CD8-positive, alpha-beta memory T cell (primary cell): ENCODE results near the gene ZFX. TPM values are rescaled to one million over a fixed set of nuclear protein-coding genes. Genes with fewer than 3 reads are reported as not detected.

Experiments used
- CTCF ChIA-PET: fragments of 350-600 bp; sonication (Branson Sonifier 250); formaldehyde crosslinking; loops from one replicate; lab custom pipeline; 2021; ENCODE audit warnings: antibody characterized with exemption; lab: Charles Lee
- POLR2A ChIA-PET: fragments of 350-600 bp; sonication (Branson Sonifier 250); formaldehyde crosslinking; loops from one replicate; lab custom pipeline; 2021; ENCODE audit warnings: antibody characterized with exemption; lab: Charles Lee
- DNase-seq, 5 donors: peaks; one replicate each; pipeline versions ENCODE4 v3.0.0 to v3.0.0-alpha.2; 2020 to 2022; ENCODE audit warnings: mixed read lengths in 1 of 5
- H3K27ac ChIP-seq: one replicate; pipeline ENCODE4 v1.7.0; 2013; ENCODE audit warnings: low read depth, mild to moderate bottlenecking, low read length, moderate library complexity
- H3K27me3 ChIP-seq: 2 replicates; pipeline ENCODE4 v1.7.0; 2013; ENCODE audit warnings: low read length, mild to moderate bottlenecking; ENCODE audit not compliant: insufficient read depth, poor library complexity, severe bottlenecking
- H3K36me3 ChIP-seq: 2 replicates; pipeline ENCODE4 v1.7.0; 2013; ENCODE audit warnings: mild to moderate bottlenecking, low read length, moderate library complexity; ENCODE audit not compliant: insufficient read depth
- H3K4me1 ChIP-seq: 2 replicates; pipeline ENCODE4 v1.7.0; 2013; ENCODE audit warnings: mild to moderate bottlenecking, low read length, moderate library complexity; ENCODE audit not compliant: insufficient read depth
- H3K4me3 ChIP-seq: 2 replicates; pipeline ENCODE4 v1.7.0; 2013; ENCODE audit warnings: mild to moderate bottlenecking, low read length
- H3K9me3 ChIP-seq: 2 replicates; pipeline ENCODE4 v1.7.0; 2013; ENCODE audit warnings: mild to moderate bottlenecking, low read length
- H3K27ac Mint-ChIP-seq, 8 donors: one replicate each; pipeline ENCODE4 v1.8.0; 2020 to 2021; ENCODE audit warnings: mixed read lengths in 8 of 8, mild to moderate bottlenecking in 6 of 8, inconsistent platforms in 3 of 8, moderate library complexity in 3 of 8
- H3K27me3 Mint-ChIP-seq, 2 donors: one replicate each; pipeline ENCODE4 v1.8.0; 2020 to 2021; ENCODE audit warnings: mixed read lengths in 2 of 2, mild to moderate bottlenecking in 1 of 2, moderate library complexity in 1 of 2
- H3K36me3 Mint-ChIP-seq, 3 donors: one replicate each; pipeline ENCODE4 v1.8.0; 2020 to 2021; ENCODE audit warnings: mixed read lengths in 3 of 3, inconsistent platforms in 1 of 3, mild to moderate bottlenecking in 1 of 3
- H3K4me1 Mint-ChIP-seq, 3 donors: one replicate each; pipeline ENCODE4 v1.8.0; 2020 to 2021; ENCODE audit warnings: mixed read lengths in 3 of 3, inconsistent platforms in 1 of 3, mild to moderate bottlenecking in 1 of 3
- H3K4me3 Mint-ChIP-seq, 7 donors: one replicate each; pipeline ENCODE4 v1.8.0; 2020 to 2021; ENCODE audit warnings: mixed read lengths in 7 of 7, mild to moderate bottlenecking in 6 of 7, moderate library complexity in 4 of 7, inconsistent platforms in 2 of 7
- H3K9me3 Mint-ChIP-seq, 5 donors: one replicate each; pipeline ENCODE4 v1.8.0; 2020 to 2022; ENCODE audit warnings: mixed read lengths in 5 of 5, mild to moderate bottlenecking in 3 of 5, moderate library complexity in 2 of 5, inconsistent platforms in 1 of 5
- polyA plus RNA-seq: library from polyadenylated mRNA; unstranded; fragments of 300-500 nt; fragmentation: Illumina TruSeq; gene quantifications from one replicate; pipeline ENCODE4 v1.2.3, GENCODE V29; 2021
- total RNA-seq, 2 experiments: library from RNA; stranded (reverse); gene quantifications; one replicate each; pipeline ENCODE4 v1.2.3, GENCODE V29; 2021

ZFX gene
- total and polyA plus RNA-seq, 3 experiments from 2014 or later = 35.5 to 36.7 (median 36.6) TPM

DNA sequence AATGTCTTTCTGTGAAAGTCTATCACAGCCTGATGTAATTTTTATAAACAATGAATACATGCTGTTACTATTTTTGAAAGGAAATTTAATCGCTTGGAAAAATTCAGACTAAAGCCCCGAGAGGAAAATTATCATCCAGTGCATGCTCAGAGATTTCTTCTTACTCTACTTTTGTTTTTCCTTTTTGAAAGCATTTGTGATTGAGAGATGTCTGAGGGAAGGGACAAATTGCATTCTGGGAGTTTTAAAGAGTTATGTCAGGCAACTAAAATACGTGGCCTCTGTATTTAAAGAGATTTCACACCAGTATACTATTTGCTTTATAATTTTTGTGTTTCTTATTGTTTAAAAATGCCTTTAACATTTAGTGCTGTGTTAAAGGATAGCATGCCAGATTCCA is 1.4 kb upstream of the ZFX start:
- Histone ChIP-seq H3K27me3 (no peaks in the 10 kb centered on the region), H3K4me1 (peaks cover 38% of the 10 kb centered on the region), H3K9me3 (no peaks in the 10 kb centered on the region), H3K36me3 (no peaks in the 10 kb centered on the region), H3K4me3 (no peak overlapping the region), H3K27ac (peak overlapping the region; percentile 77)
- DNase-seq = peak in 2 of 5 donors; percentile 13 to 25
- H3K4me3 Mint-ChIP-seq = peak overlapping the region; percentile 77 to 95 (median 89)
- ChIA-PET POLR2A (no interaction called here), CTCF (no interaction called here)
- H3K27me3 Mint-ChIP-seq = no peaks in the 10 kb centered on the region
- H3K27ac Mint-ChIP-seq = peak overlapping the region; percentile 88 to 100 (median 98)
- H3K36me3 Mint-ChIP-seq = peaks cover 0 to 17% (median 2%) of the 10 kb centered on the region in 3 donors
- H3K9me3 Mint-ChIP-seq = no peaks in the 10 kb centered on the region
- peaks cover 51 to 63% (median 56%) of the 10 kb centered on the region in 3 donors for H3K4me1 Mint-ChIP-seq

- Histone ChIP-seq H3K36me3 (no peaks in the 10 kb centered on the region), H3K4me3 (peak overlapping the region; percentile 29), H3K27ac (peak overlapping the region; percentile 77), H3K4me1 (peaks cover 44% of the 10 kb centered on the region), H3K27me3 (no peaks in the 10 kb centered on the region), H3K9me3 (no peaks in the 10 kb centered on the region)
- H3K36me3 Mint-ChIP-seq = peaks cover 0 to 19% (median 5%) of the 10 kb centered on the region in 3 donors
- H3K4me1 Mint-ChIP-seq = peaks cover 57 to 70% (median 62%) of the 10 kb centered on the region in 3 donors
- ChIA-PET CTCF (no interaction called here), POLR2A (no interaction called here)
- H3K27me3 Mint-ChIP-seq = no peaks in the 10 kb centered on the region
- peak overlapping the region; percentile 77 to 95 (median 89) for H3K4me3 Mint-ChIP-seq
- peak in 1 of 5 donors; percentile 52 for DNase-seq
- H3K27ac Mint-ChIP-seq = peak overlapping the region; percentile 88 to 100 (median 98)
- H3K9me3 Mint-ChIP-seq = no peaks in the 10 kb centered on the region
These were observed 786 bp upstream of the ZFX start for GRCh38 chrX:24148535-24149350.

DNA sequence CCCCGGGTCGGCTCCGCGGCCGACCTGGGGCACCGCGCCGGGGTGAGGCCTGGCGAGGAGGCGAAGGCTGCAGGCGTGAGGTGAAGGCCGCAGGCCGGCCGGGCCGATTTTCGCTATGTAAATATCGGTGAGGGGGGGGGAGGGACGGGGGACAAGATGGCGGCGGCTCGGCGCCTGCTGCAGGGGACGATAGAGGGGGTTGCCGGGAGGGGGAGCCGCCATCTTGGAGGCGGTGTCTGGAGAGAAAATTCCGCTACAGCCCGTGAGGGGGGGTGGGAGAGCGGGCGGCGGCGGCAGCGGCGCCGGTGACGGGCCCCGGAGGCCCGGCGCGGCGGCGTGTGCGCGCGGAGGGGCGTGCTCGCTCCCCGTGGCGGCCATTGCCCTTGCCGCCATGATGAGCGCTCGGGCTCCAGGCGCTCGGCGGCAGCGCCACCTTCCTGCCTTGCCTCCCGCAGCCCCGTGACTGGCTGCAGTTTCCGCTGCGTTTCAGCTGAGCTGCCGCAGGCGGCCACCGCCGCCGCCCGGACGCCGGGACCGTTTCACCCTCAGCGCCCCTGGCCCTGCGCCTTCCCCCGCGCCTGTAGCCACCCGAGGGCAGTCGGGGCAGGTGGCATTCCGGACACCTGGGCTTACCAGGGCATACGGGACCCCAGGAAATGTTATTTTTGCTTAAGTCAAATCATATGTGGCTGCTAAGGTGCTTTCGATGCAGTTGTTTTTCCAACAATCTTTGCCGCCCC is 692 bp downstream of the ZFX start:
- Mint-ChIP-seq H3K27ac (peak overlapping the region; percentile 83 to 94 (median 92)), H3K4me3 (peak overlapping the region; percentile 87 to 94 (median 90)), H3K27me3 (no peaks in the 10 kb centered on the region), H3K4me1 (peaks cover 65 to 78% (median 69%) of the 10 kb centered on the region in 3 donors), H3K36me3 (peaks cover 0 to 21% (median 5%) of the 10 kb centered on the region in 3 donors), H3K9me3 (no peaks in the 10 kb centered on the region)
- Histone ChIP-seq H3K9me3 (no peaks in the 10 kb centered on the region), H3K4me3 (peak overlapping the region; percentile 77), H3K27me3 (no peaks in the 10 kb centered on the region), H3K4me1 (peaks cover 49% of the 10 kb centered on the region), H3K27ac (peak overlapping the region; percentile 84), H3K36me3 (no peaks in the 10 kb centered on the region)
- DNase-seq = peak; percentile 74 to 94 (median 91)
- CTCF ChIA-PET = no interaction called here
- POLR2A ChIA-PET = interaction anchor here (0.8 to 1.1 kb wide), 2 partner anchors 17 to 96 kb away, joined by 4 to 10 read pairs; partner anchors contain the start of gene EIF2S3

DNA sequence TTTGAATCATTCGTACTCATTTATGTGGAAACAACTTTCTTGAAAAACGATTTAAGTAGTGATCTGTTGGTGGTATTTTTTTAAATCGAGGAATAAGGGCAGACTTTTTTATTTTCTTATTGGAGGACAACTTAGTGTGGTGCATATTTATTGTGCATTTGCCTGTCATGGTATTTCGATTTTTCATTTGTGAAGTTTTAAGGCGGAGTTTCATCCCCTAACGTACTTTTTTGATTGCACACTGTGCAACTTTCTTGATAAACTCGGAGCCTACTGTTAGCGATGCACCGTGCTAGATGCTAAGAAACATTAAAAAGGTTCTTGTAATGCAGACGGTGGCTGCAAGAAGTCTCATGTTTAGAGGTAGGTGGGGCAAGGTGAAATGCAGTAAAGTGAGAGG is 1.4 kb downstream of the ZFX start:
- no peaks in the 10 kb centered on the region for H3K9me3 ChIP-seq
- Mint-ChIP-seq H3K4me3 (peak overlapping the region; percentile 87 to 94 (median 90)), H3K4me1 (peaks cover 69 to 79% (median 70%) of the 10 kb centered on the region in 3 donors), H3K36me3 (peaks cover 0 to 23% (median 5%) of the 10 kb centered on the region in 3 donors), H3K27me3 (no peaks in the 10 kb centered on the region), H3K9me3 (no peaks in the 10 kb centered on the region), H3K27ac (peak overlapping the region; percentile 83 to 94 (median 92))
- H3K4me1 ChIP-seq = peaks cover 55% of the 10 kb centered on the region
- ChIA-PET CTCF (no interaction called here), POLR2A (no interaction called here)
- H3K4me3 ChIP-seq = peak overlapping the region; percentile 77
- peak in 1 of 5 donors; percentile 19 for DNase-seq
- no peaks in the 10 kb centered on the region for H3K27me3 ChIP-seq
- H3K36me3 ChIP-seq = no peaks in the 10 kb centered on the region
- peak overlapping the region; percentile 84 for H3K27ac ChIP-seq

GRCh38 chrX:24151513-24151912 is 2.0 kb downstream of the ZFX start:
- Mint-ChIP-seq H3K9me3 (no peaks in the 10 kb centered on the region), H3K27ac (peak overlapping the region; percentile 83 to 94 (median 92)), H3K4me3 (peak overlapping the region; percentile 87 to 94 (median 90)), H3K4me1 (peaks cover 74 to 82% (median 75%) of the 10 kb centered on the region in 3 donors), H3K36me3 (peaks cover 0 to 26% (median 5%) of the 10 kb centered on the region in 3 donors), H3K27me3 (no peaks in the 10 kb centered on the region)
- no peaks in the 10 kb centered on the region for H3K36me3 ChIP-seq
- H3K4me3 ChIP-seq = peak overlapping the region; percentile 77
- peaks cover 52% of the 10 kb centered on the region for H3K4me1 ChIP-seq
- H3K27me3 ChIP-seq = no peaks in the 10 kb centered on the region
- H3K27ac ChIP-seq = peak overlapping the region; percentile 84
- H3K9me3 ChIP-seq = no peaks in the 10 kb centered on the region
- ChIA-PET POLR2A (no interaction called here), CTCF (no interaction called here)
- DNase-seq = no peak

DNA sequence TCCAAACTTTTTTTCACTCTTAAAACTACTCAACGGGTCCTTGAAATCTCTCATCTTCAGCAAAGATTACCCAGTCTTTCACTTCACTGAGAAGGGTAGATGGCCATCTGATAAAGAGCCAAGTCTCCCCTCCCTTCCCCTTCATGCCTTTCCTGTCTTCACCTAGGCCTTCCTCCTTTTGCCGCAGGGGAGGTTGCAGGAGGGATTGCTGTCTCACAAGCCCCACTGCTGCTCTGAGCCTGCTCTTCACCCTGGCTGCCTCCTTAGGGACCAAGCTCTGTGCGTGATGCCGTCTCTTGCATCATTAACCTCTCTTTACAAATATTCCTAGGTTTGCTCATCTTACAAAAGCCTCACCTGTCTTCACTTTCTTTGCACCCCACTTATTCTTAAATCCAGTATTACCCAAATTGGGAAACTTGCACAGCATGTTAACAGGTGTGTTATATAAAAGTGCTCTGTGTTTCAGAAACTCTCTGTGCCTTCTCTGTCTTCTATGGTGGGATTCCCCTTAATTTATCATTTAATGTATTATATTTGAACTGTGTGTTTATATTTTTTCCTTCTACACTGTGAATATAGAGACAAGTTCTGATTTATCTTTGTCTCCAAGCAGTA is 3.8 kb downstream of the ZFX start:
- Histone ChIP-seq H3K27me3 (no peaks in the 10 kb centered on the region), H3K9me3 (no peaks in the 10 kb centered on the region), H3K36me3 (no peaks in the 10 kb centered on the region), H3K27ac (no peak overlapping the region), H3K4me3 (no peak overlapping the region), H3K4me1 (peaks cover 42% of the 10 kb centered on the region)
- H3K36me3 Mint-ChIP-seq = peaks cover 0 to 34% (median 10%) of the 10 kb centered on the region in 3 donors
- ChIA-PET CTCF (no interaction called here), POLR2A (no interaction called here)
- no peaks in the 10 kb centered on the region for H3K27me3 Mint-ChIP-seq
- peak overlapping the region; percentile 46 to 92 (median 90) for H3K27ac Mint-ChIP-seq
- H3K4me3 Mint-ChIP-seq = peak overlapping the region; percentile 87 to 93 (median 88)
- peaks cover 76 to 84% (median 80%) of the 10 kb centered on the region in 3 donors for H3K4me1 Mint-ChIP-seq
- DNase-seq = peak in 4 of 5 donors; percentile 6 to 21 (median 12)
- no peaks in the 10 kb centered on the region for H3K9me3 Mint-ChIP-seq

- no peak for DNase-seq
- Mint-ChIP-seq H3K27me3 (no peaks in the 10 kb centered on the region), H3K27ac (peak overlapping the region in 6 of 8 donors; percentile 4 to 92 (median 88)), H3K4me1 (peaks cover 74 to 82% (median 76%) of the 10 kb centered on the region in 3 donors), H3K36me3 (peaks cover 0 to 35% (median 11%) of the 10 kb centered on the region in 3 donors), H3K9me3 (no peaks in the 10 kb centered on the region), H3K4me3 (peak overlapping the region in 6 of 7 donors; percentile 12 to 90 (median 88))
- Histone ChIP-seq H3K9me3 (no peaks in the 10 kb centered on the region), H3K27ac (no peak overlapping the region), H3K4me1 (peaks cover 37% of the 10 kb centered on the region), H3K36me3 (no peaks in the 10 kb centered on the region), H3K27me3 (no peaks in the 10 kb centered on the region), H3K4me3 (no peak overlapping the region)
- ChIA-PET POLR2A (no interaction called here), CTCF (no interaction called here)
These were observed 4.3 kb downstream of the ZFX start for GRCh38 chrX:24153796-24154189.
